DOHH2 (cell line): Measurements from ENCODE around the gene CRADD.

ENCODE experiments used
- H3F3A ChIP-seq: fragments of 200-600 bp; sonication (generic), shearing (Covaris generic); 2 replicates; pipeline ENCODE4 v1.6.0; 2016; ENCODE audit warnings: antibody characterized with exemption, mild to moderate bottlenecking; ENCODE audit not compliant: control insufficient read depth, insufficient read depth
- H3K27ac ChIP-seq: fragments of 200-600 bp; sonication (generic); 2 replicates; pipeline ENCODE4 v1.5.1; 2014; ENCODE audit warnings: low read depth, mild to moderate bottlenecking, low read length, moderate library complexity
- H3K27me3 ChIP-seq: fragments of 200-600 bp; sonication (generic); 2 replicates; pipeline ENCODE4 v1.6.1; 2014; ENCODE audit warnings: mild to moderate bottlenecking, low read length, mixed read lengths; ENCODE audit not compliant: control insufficient read depth
- H3K36me3 ChIP-seq: fragments of 200-600 bp; sonication (generic); 2 replicates; pipeline ENCODE4 v1.6.1; 2014; ENCODE audit warnings: mild to moderate bottlenecking, low read length, moderate library complexity, mixed read lengths; ENCODE audit not compliant: control insufficient read depth
- H3K4me1 ChIP-seq: fragments of 200-600 bp; sonication (generic); 2 replicates; pipeline ENCODE4 v1.6.1; 2014; ENCODE audit warnings: mild to moderate bottlenecking, low read length, mixed read lengths; ENCODE audit not compliant: control insufficient read depth
- H3K4me2 ChIP-seq: fragments of 200-600 bp; sonication (generic); 2 replicates; pipeline ENCODE4 v1.6.0; 2014; ENCODE audit warnings: mild to moderate bottlenecking, low read length, moderate library complexity
- H3K4me3 ChIP-seq: fragments of 200-600 bp; sonication (generic); 2 replicates; pipeline ENCODE4 v1.5.1; 2014; ENCODE audit warnings: mild to moderate bottlenecking, low read length, mixed read lengths
- H3K79me2 ChIP-seq: fragments of 200-600 bp; sonication (generic); 2 replicates; pipeline ENCODE4 v1.6.1; 2014; ENCODE audit warnings: mild to moderate bottlenecking, low read length, mixed read lengths; ENCODE audit not compliant: control insufficient read depth
- H3K9me2 ChIP-seq: fragments of 200-600 bp; sonication (generic); replicated peaks from 2 replicates; pipeline ENCODE4 v1.6.1; 2014; ENCODE audit warnings: mild to moderate bottlenecking, low read length, mixed read lengths; ENCODE audit not compliant: control insufficient read depth
- H3K9me3 ChIP-seq: fragments of 200-600 bp; sonication (generic); 2 replicates; pipeline ENCODE4 v1.6.1; 2014; ENCODE audit warnings: antibody characterized with exemption, low read length, mixed read lengths; ENCODE audit not compliant: control insufficient read depth, insufficient read depth
- H4K20me1 ChIP-seq: fragments of 200-600 bp; sonication (generic); 2 replicates; pipeline ENCODE4 v1.6.0; 2014; ENCODE audit warnings: low read depth, mild to moderate bottlenecking, antibody characterized with exemption, low read length, moderate library complexity; ENCODE audit not compliant: control insufficient read depth, insufficient read depth
- EZH2phosphoT487 ChIP-seq: fragments of 200-600 bp; sonication (generic); IDR thresholded peaks from 2 replicates; pipeline ENCODE4 v1.6.1; 2017; ENCODE audit warnings: borderline replicate concordance, mild to moderate bottlenecking, antibody characterized with exemption, low read length, moderate library complexity, mixed read lengths
- TF ChIP-seq, protein P1 (sequence below): fragments of 200-600 bp; sonication (generic); IDR thresholded peaks from one replicate; pipeline ENCODE4 v1.5.1; 2014; ENCODE audit warnings: antibody characterized with exemption, mild to moderate bottlenecking, low read depth, low read length; ENCODE audit not compliant: poor library complexity, severe bottlenecking

Gene CRADD

DNA sequence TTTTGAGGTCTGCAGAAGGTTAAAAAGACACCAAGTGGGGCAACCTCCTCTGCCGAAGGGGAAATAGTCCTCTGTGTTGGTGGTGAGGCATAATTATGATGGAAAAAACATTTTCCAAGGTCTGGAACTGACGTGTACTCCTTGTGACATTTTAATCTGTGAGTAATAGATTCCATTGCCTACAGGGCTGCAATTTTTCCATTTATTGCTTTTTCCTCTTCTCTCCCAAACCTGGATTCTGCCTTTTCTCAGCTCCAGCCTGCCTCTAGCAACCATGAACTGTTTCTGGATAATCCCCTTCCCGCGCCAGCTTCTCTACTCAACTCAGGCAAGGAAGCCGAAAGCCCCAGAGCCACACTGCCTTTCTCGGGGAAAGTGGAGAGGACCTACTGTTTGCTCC is 241.1 kb downstream of the CRADD start:
- no peaks in the 10 kb centered on the region for H3K36me3 ChIP-seq

DNA sequence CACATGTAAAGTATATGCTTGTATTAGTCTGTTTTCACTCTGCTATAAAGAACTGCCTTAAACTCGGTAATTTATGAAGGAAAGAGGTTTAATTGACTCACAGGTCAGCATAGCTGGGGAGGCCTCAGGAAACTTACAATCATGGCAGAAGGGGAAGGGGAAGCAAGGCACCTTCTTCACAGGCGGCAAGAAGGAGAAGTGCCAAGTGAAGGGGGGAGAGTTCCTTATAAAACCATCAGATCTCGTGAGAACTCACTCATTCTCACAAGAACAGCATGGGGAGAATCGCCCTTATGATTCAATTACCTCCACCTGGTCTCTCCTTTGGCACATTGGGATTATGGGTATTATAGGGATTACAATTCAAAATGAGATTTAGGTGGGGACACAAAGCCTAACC is 241.7 kb downstream of the CRADD start:
- no peaks in the 10 kb centered on the region for H3K4me1 ChIP-seq
- no peaks in the 10 kb centered on the region for H3K36me3 ChIP-seq
- H3K4me2 ChIP-seq: no peak overlapping the region
- no peak overlapping the region for H3K4me3 ChIP-seq
- H3K9me3 ChIP-seq: no peaks in the 10 kb centered on the region
- no peaks in the 10 kb centered on the region for H3F3A ChIP-seq
- H4K20me1 ChIP-seq: no peaks in the 10 kb centered on the region
- H3K9me2 ChIP-seq: no peaks in the 10 kb centered on the region
- H3K79me2 ChIP-seq: no peaks in the 10 kb centered on the region
- no peaks in the 10 kb centered on the region; the same call in 1 of the 2 replicates for H3K27me3 ChIP-seq
- TF ChIP-seq, protein P1, sequence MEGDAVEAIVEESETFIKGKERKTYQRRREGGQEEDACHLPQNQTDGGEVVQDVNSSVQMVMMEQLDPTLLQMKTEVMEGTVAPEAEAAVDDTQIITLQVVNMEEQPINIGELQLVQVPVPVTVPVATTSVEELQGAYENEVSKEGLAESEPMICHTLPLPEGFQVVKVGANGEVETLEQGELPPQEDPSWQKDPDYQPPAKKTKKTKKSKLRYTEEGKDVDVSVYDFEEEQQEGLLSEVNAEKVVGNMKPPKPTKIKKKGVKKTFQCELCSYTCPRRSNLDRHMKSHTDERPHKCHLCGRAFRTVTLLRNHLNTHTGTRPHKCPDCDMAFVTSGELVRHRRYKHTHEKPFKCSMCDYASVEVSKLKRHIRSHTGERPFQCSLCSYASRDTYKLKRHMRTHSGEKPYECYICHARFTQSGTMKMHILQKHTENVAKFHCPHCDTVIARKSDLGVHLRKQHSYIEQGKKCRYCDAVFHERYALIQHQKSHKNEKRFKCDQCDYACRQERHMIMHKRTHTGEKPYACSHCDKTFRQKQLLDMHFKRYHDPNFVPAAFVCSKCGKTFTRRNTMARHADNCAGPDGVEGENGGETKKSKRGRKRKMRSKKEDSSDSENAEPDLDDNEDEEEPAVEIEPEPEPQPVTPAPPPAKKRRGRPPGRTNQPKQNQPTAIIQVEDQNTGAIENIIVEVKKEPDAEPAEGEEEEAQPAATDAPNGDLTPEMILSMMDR: no peak
- no peak for TF ChIP-seq EZH2phosphoT487
- no peak overlapping the region for H3K27ac ChIP-seq

More for the DNA sequence above, 241.1 kb downstream of the CRADD start:
- Histone ChIP-seq H3K27ac (no peak overlapping the region), H4K20me1 (no peaks in the 10 kb centered on the region), H3K27me3 (no peaks in the 10 kb centered on the region; the same call in 1 of the 2 replicates), H3K9me3 (no peaks in the 10 kb centered on the region), H3K4me2 (no peak overlapping the region), H3K9me2 (no peaks in the 10 kb centered on the region), H3K4me3 (no peak overlapping the region), H3F3A (no peaks in the 10 kb centered on the region), H3K79me2 (no peaks in the 10 kb centered on the region), H3K4me1 (no peaks in the 10 kb centered on the region)
- TF ChIP-seq, protein P1: no peak
- TF ChIP-seq EZH2phosphoT487: no peak

DNA sequence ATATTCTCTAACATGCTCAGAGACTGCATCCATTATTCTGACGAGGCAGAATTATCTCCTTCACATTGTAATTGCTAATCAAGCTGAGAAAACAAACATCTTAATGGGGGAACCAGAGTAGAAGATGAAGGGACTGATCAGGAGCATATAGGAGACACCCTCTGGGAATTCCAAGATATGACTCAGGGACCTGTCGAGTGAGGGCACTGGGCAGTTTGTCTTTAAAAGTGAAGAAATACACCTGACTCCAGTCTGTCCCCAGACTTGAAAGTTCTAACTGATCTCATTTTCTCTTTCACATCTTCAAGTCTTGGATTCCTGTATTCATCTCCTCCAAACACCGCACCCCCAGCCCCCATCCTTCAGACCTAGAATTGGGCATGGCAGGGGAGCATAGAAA is 244.3 kb downstream of the CRADD start:
- no peaks in the 10 kb centered on the region for H3K9me3 ChIP-seq
- H3K27ac ChIP-seq: no peak overlapping the region

More for the DNA sequence above, 244.3 kb downstream of the CRADD start:
- Histone ChIP-seq H3K79me2 (no peaks in the 10 kb centered on the region), H4K20me1 (no peaks in the 10 kb centered on the region), H3K4me2 (no peak overlapping the region), H3K9me2 (no peaks in the 10 kb centered on the region), H3K36me3 (no peaks in the 10 kb centered on the region), H3K4me1 (no peaks in the 10 kb centered on the region), H3F3A (no peaks in the 10 kb centered on the region), H3K27me3 (no peaks in the 10 kb centered on the region; the same call in 1 of the 2 replicates), H3K4me3 (no peak overlapping the region)
- TF ChIP-seq, protein P1: no peak
- TF ChIP-seq EZH2phosphoT487: no peak
